HFFc6 (cell line): ENCODE measurements around the gene ZC3H8. TPM values are rescaled to one million over a fixed set of nuclear protein-coding genes. Genes with fewer than 3 reads are reported as not detected.

Experiments
- DNase-seq: peaks from one replicate; pipeline ENCODE4 v3.0.0-alpha.2; 2018
- H3K27ac Mint-ChIP-seq: 2 replicates; pipeline ENCODE4 v1.8.0; 2020; ENCODE audit warnings: mild to moderate bottlenecking, mixed read lengths
- H3K27me3 Mint-ChIP-seq: 2 replicates; pipeline ENCODE4 v1.8.0; 2021; ENCODE audit warnings: mild to moderate bottlenecking, moderate library complexity, mixed read lengths; ENCODE audit not compliant: insufficient read depth
- H3K36me3 Mint-ChIP-seq: 2 replicates; pipeline ENCODE4 v1.8.0; 2021; ENCODE audit warnings: low read depth, mixed read lengths
- H3K4me1 Mint-ChIP-seq: 2 replicates; pipeline ENCODE4 v1.8.0; 2020; ENCODE audit warnings: low read depth, mixed read lengths
- H3K4me3 Mint-ChIP-seq: 2 replicates; pipeline ENCODE4 v1.8.0; 2020; ENCODE audit warnings: mild to moderate bottlenecking, moderate library complexity, mixed read lengths
- H3K9me3 Mint-ChIP-seq: 2 replicates; pipeline ENCODE4 v1.8.0; 2020; ENCODE audit warnings: mild to moderate bottlenecking, mixed read lengths
- CTCF ChIP-seq: fragments of 200-600 bp; sonication (generic); IDR thresholded peaks from 2 replicates; pipeline ENCODE4 v1.5.0; 2021; ENCODE audit warnings: antibody characterized with exemption, mild to moderate bottlenecking
- total RNA-seq, 6 experiments: library from RNA; stranded (reverse); fragmentation: NEBNext Ultra II Directional; extraction: Animal tissue kit (Norgen Biotek cat#: 25700); gene quantifications; 2 replicates in 1 of 6; 3 replicates in 5 of 6; pipeline ENCODE4 v1.2.3, GENCODE V29; 2021

Gene ZC3H8
- total RNA-seq, 6 experiments from 2014 or later = 1.9 to 4.3 (median 3.4) TPM

GRCh38 chr2:112181571-112182290 is 73.1 kb downstream of the ZC3H8 start:
- Mint-ChIP-seq H3K4me3 (no peak overlapping the region), H3K9me3 (peaks cover 8% of the 10 kb centered on the region; the same call in 1 of the 2 replicates), H3K4me1 (no peaks in the 10 kb centered on the region), H3K27ac (no peak overlapping the region), H3K36me3 (peaks cover 6% of the 10 kb centered on the region; the same call in 1 of the 2 replicates), H3K27me3 (peaks cover 5% of the 10 kb centered on the region)
- DNase-seq = no peak
- TF ChIP-seq CTCF = no peak

- no peak for TF ChIP-seq CTCF
- H3K4me1 Mint-ChIP-seq = no peaks in the 10 kb centered on the region
- no peak for DNase-seq
- no peak overlapping the region for H3K4me3 Mint-ChIP-seq
- no peak overlapping the region for H3K27ac Mint-ChIP-seq
- H3K9me3 Mint-ChIP-seq = peaks cover 8% of the 10 kb centered on the region; the same call in 1 of the 2 replicates
- H3K36me3 Mint-ChIP-seq = peaks cover 6% of the 10 kb centered on the region; the same call in 1 of the 2 replicates
- H3K27me3 Mint-ChIP-seq = peaks cover 2% of the 10 kb centered on the region; the same call in 1 of the 2 replicates
These were observed 78.8 kb downstream of the ZC3H8 start for GRCh38 chr2:112175958-112176573.

GRCh38 chr2:112175333-112175732 is 79.5 kb downstream of the ZC3H8 start:
- no peaks in the 10 kb centered on the region for H3K4me1 Mint-ChIP-seq

GRCh38 chr2:112174383-112174782 is 80.5 kb downstream of the ZC3H8 start:
- peaks cover 2% of the 10 kb centered on the region; the same call in 1 of the 2 replicates for H3K9me3 Mint-ChIP-seq
- H3K36me3 Mint-ChIP-seq = peaks cover 5% of the 10 kb centered on the region; the same call in 1 of the 2 replicates
- no peaks in the 10 kb centered on the region for H3K4me1 Mint-ChIP-seq
- no peak overlapping the region for H3K4me3 Mint-ChIP-seq
- no peak for TF ChIP-seq CTCF
- peaks cover 5% of the 10 kb centered on the region for H3K27me3 Mint-ChIP-seq
- DNase-seq = no peak
- no peak overlapping the region for H3K27ac Mint-ChIP-seq

More at GRCh38 chr2:112175333-112175732, 79.5 kb downstream of the ZC3H8 start:
- no peak overlapping the region for H3K27ac Mint-ChIP-seq
- peaks cover 2% of the 10 kb centered on the region; the same call in 1 of the 2 replicates for H3K27me3 Mint-ChIP-seq
- no peak for DNase-seq
- H3K4me3 Mint-ChIP-seq = no peak overlapping the region
- H3K9me3 Mint-ChIP-seq = peaks cover 6% of the 10 kb centered on the region; the same call in 1 of the 2 replicates
- H3K36me3 Mint-ChIP-seq = peaks cover 6% of the 10 kb centered on the region; the same call in 1 of the 2 replicates
- TF ChIP-seq CTCF = no peak

GRCh38 chr2:112173646-112174319 is 81.1 kb downstream of the ZC3H8 start:
- H3K36me3 Mint-ChIP-seq = no peaks in the 10 kb centered on the region
- no peaks in the 10 kb centered on the region for H3K9me3 Mint-ChIP-seq
- no peak overlapping the region for H3K27ac Mint-ChIP-seq
- no peak for DNase-seq
- H3K4me1 Mint-ChIP-seq = no peaks in the 10 kb centered on the region
- H3K4me3 Mint-ChIP-seq = no peak overlapping the region
- no peak for TF ChIP-seq CTCF
- peaks cover 5% of the 10 kb centered on the region for H3K27me3 Mint-ChIP-seq
